GM21390 (cell line): ENCODE data around the gene TRPM3.

ENCODE experiments used
- ATAC-seq: cut with Tn5 transposase; IDR thresholded peaks from one replicate; pipeline ENCODE4 v1.9.1; 2021; ENCODE audit not compliant: unreplicated experiment

Gene TRPM3

DNA sequence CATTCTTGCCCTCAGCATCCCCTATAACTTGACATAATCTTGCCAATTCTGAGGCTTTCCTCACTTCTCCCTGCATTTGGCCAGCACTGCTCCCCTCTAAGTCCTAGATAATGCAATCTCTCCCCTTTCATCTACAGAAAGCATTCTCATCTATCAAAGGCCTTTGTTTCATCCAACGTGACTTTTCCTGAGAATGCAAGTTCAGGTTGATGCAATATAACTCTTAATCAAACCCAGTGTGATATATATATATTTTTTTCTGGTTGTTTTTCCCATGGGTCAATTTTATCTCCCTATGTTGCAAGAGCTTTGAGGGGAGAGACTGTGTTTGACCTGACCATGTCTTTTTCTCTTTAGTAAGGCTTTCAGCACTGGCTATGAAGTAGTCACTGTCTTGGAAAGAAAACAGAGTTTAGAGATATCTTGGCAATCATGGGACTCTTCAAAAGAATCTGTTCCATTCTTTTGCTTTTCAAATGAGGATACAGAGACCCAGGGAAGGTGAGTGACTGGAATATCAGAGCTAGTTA, 268.6 kb downstream of the TRPM3 start:
- no peak for ATAC-seq

DNA sequence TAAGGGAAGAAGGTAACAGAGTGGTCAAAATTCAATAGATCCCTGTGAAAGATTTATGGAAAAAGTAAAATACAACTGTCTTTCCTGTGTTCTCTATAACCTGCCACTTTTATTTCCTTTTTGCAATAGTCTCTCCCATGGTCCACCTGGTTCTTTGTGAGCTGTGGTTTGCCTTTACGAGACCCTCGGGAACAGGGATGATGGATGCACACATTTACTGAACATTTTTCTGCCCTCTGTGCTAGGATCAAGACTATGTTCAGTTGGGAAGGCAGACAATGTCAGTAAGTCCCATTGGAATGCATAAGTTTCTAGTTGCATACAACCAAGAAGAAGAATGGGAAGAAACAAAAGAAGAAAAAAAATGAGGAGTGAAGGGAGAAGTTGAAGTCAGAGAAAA, 281.2 kb downstream of the TRPM3 start:
- no peak for ATAC-seq

DNA sequence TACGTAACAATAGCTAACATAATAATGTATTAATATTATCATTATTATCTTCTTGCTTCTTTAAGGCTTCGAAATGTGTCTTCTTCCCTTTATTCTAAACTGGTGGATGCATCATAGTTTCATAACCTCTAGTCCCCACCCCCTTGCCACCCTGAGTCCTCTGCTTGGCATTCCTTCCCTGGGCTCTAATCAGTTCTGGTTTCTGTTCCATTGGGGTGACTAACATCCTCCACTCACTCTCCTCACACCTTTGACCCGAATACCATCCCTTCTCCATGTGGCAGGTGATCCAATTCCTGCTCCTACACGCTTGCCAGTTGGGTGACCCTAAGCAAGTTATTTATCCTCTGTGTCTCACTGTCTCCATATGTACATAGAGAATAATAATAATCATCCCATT, 286.1 kb downstream of the TRPM3 start:
- no peak for ATAC-seq

DNA sequence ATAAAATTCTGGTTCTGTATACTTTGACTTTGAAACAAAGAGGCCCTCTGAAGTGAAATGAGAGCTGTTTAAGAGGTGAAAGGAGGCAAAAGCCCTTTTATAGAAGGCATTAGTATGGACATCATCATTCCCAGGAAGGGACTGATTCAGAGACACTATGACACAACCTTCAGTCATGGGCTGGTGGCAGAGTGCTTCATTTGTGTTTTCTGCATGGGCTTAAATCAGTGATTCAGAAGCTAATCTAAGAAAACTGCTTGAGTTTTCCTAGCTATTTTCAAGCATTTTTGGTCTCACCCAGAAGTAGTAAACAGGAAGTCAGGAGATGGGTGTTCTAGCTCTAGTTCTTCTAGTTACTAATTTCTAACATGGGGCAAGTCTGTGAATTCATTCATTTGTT, 288.9 kb downstream of the TRPM3 start:
- no peak for ATAC-seq

DNA sequence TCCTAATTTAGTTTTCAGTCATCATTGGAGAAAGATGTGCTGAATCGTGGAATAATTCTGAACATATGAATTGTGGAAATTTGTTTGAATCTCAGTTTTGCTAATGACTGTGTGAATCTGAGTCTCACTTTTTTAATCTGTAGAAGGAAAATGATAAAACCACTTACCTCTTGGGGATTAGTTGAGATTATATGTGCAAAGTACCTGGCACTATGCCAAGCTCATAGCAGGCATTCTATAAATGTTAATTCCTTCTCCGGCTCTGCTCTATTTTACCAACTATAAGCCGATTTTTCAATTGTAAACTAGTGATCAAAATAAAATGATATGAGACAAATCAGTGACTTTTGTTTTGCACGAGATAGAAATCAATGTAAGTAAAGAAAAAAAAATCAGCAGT, 290.8 kb downstream of the TRPM3 start:
- no peak for ATAC-seq

DNA sequence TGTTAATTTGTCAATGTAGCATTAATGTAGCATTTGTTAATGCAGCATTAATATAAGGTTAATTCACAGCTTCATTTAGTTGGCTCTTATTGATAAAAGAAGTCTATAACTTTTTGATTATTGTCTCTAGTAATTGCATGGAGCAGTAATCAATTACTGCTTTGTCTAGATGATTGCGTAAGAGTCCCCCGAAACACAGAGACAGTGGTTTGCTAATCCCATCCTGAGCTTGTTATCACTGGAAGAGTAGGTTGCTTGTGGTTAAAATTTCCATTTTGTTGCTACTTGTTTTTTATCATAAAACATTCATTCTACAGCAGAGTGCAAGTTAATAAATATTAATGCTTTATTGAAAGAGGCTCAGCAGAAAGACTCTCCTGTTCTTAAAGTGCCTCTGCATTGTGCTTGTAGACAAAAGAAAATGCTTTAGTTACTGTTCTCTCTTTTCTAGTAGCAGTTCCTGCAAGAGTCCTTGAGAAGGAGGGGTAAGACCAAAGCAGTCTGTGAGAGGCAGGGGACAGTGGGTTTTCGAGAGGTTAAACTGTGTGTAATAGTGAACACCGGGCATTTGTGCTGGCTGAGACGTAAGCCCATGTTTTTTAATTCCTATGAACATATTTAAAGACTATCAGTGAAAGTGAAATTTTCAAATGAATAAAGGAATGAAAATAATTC, 291.7 kb downstream of the TRPM3 start:
- ATAC-seq = no peak

DNA sequence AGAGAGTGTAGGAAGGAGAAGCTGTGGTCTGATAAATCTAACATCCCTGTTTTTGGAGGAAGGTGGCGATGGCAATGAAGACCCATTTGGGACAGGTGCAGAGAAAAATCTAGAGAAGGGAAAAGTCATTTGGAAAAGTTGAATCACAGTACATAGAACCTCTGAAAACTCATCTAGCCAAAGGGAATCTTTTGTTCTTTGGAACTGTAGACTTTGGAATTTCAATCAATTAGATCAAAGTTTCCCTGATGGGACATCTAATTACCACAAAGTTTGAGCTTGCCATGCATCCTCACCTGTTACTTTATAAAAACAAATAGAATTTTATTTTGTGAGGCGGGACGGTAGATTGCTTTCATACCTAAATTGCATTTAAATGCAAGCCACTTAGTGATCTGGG, 294.9 kb downstream of the TRPM3 start:
- ATAC-seq = no peak

DNA sequence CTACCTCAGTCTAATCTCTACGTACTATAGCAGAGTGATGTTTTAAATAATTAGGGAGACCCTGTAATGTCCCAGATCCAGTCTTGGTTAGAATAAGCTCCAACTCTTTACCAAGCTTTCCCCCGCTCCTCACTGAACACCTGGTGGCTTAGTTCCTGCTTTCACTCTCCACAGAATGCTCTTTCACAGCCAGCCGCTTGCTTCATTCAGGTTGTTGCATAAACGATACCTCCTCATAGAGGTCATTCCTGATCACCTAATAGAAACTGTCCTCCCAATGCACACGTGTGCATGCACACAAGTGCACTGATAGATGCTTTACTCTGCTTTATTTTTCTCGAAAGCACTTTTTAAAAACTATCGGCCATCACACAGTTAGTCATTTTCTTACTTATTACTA, 298.1 kb downstream of the TRPM3 start:
- no peak for ATAC-seq

DNA sequence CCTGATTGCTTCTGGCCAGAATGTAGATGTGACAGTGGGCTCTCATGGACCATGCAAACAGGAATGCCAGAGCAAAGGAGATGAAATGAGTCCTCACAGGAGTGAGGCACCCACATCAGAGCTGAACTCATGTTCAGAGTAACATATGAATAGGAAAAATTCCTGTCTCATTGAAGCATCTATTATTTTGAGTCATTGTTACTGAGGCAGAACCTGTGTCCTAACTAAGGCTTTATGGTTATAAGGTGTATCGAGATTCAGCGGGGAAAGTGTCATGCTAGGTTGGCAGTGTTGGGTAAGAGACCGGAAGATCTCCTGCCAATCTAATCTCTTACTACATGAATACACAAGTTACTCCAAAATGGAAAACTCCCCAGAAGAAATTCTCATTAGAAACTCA, 304.1 kb downstream of the TRPM3 start:
- no peak for ATAC-seq

DNA sequence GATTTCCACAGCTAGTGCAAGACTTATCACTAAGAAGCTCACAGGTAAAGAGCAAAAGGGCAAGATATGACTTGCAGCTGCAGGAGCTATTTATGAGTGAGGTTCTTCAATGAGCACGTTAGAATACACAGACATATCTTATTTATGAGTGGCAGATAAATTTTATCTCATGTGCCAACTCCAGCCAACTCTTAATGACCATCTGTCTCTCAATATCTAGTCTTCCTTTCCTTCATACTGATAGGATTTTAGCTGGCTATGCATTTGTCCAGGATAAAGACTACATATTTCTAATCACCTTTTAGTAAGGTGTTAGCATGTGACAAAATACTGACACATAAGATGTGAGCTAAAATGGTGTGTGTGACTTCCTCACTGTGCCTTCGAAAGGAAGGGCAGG, 304.5 kb downstream of the TRPM3 start:
- ATAC-seq = no peak

DNA sequence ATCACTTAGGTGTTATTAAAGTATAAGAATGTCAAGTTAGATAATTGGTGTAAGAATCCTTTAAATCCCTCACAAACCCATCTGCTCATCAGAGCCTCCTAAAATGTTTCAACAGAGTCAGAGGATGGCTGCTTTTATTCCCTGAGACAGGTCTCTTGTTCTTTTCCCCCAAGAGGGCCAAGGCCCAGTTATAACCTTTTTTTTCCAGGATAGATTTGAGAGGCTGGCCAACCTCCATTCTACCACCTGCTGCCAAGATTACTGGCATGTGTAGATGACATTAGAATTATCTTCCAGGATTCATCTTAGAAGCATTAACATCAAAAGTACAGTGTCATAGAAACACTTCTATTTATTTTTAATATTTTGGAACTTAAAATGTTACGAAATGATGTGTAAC, 305.1 kb downstream of the TRPM3 start:
- no peak for ATAC-seq

DNA sequence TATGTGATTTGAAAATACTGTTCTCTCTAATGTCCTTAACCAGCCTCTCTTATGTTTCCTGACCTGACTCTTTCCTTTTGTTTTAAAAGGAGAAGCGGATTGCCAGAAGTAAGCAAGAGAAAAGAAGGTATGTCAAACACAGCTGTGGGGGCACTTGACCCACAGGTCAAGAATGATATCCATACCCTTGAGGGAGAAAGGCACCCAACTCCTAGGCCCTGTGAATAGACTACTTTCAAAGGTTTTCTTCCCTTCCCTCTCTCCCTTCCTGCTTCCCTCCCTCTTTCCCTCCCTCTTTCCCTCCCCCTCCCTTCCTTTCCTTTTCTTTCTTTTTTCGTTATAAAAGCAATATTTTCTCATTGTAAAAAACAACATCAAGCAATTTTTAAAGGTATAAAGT, 306.8 kb downstream of the TRPM3 start:
- ATAC-seq = no peak

DNA sequence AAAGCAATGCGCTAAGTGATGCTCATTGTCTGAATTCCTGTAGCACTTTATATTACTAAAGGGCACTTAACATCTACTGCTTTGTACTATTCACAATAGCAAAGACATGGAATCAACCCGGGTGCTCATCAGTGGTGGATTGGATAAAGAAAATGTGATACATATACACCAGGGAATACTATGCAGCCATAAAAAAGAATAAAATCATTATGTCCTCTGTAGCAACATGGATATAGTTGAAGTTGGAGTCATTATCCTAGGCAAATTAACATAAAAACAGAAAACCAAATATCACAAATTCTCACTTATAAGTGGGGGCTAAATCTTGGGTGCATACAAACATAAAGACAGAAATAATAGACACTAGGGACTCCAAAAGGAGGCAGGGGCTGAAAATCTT, 308.3 kb downstream of the TRPM3 start:
- no peak for ATAC-seq

DNA sequence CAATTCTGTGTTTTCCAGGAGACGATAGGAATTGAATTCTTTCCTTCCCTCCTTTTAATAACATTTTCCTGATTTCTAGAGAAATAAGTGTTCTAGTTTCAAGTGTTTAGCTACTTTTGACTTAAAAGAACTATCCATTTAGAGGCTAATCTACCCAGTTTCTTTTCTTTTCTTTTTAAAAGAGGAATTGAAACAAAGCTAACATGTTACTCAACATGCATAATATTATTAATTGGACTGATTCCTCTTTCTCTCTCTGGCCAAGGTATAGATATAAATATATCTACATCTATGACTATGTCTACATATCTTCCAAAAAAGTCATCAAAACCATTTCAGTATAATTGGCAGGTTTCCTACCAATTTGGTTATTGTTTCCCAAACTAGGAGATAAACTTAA, 309.8 kb downstream of the TRPM3 start:
- peak; percentile 79 for ATAC-seq

DNA sequence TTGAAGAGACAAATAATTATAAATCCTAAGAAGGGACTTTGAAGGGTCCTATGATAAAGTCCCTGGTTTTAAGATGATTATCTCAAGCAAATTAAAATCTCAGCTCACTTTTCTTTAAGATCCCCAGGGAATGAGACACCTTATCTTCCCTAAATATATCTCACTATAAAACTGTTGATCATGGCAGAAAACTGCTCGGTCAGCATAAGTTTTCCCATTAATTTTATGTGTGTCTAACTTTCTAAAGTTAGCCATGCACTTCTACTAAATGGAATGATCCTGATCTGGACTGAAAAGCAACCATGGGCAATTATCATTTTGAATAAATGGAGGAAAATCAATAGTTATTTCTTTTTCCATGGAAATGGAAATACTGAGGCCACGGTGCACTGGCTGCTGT, 314.5 kb downstream of the TRPM3 start:
- ATAC-seq = no peak

DNA sequence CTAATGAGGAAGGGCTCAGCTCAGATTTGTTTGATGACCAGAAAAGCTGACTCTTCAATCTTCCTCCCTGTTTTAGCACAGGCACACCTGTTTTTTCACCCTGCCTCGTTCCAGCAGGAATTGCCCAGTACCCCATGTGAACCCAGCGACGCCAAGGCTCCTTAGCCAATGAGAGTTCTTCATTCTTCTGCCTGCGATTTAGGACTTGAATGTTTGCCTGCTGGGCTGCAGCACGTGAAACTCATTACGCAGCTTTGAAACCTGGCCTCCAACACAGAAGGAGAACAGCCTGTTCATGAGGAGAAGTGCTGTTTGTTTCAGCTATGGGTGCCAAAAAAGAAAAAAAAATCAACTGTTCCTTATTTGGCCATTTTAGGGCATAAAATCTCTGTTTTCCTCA, 315.5 kb downstream of the TRPM3 start:
- no peak for ATAC-seq

DNA sequence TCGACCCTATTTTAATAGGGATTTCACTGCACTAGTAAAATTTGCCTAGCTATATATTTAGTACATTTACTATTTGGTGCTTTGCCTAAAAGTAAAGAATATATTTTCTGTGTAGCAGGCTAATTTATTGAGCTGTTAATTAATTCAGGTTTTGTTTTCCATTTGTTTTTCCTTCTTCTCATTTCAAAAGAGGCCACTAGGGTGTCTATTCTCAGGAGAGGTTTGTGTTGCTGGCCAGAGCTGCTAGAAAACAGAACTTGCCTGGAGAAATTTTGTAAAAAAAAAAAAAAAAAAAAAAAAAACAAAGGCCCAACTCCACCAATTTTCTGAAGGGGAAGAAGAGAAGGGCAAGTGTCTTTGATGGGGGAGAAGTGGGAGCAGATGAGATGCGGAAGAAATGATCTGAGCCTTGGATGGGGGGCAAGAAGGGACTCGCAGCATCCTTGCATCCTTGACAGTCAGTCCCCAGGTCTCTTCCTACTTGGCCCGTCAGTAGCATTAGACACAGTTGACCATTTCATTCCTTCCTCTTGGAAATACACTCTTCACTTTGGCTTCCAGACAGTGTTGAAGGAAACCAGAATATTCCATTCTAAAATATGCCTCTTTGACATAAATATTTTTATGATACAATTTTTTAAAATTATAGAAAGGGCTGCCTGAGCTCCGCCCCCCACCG, 318.5 kb downstream of the TRPM3 start:
- ATAC-seq = no peak

DNA sequence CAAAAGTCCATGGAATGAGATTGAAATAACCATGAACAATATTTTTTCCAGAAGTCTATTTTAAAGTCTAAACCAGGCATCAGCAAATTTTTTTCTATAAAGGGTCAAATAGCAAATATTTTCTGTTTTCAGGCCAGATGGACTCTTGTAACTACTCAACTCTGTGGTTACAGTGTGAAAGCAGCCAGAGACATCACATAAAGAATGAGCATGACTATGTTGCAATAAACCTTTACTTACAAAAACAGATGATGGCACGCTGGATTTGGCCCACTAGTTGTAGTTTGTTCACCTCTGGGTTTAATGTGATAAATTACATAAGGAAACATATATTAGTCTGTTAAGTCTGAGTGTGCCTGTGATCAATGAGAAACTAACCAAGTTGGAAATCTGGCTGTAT, 319.2 kb downstream of the TRPM3 start:
- no peak for ATAC-seq

DNA sequence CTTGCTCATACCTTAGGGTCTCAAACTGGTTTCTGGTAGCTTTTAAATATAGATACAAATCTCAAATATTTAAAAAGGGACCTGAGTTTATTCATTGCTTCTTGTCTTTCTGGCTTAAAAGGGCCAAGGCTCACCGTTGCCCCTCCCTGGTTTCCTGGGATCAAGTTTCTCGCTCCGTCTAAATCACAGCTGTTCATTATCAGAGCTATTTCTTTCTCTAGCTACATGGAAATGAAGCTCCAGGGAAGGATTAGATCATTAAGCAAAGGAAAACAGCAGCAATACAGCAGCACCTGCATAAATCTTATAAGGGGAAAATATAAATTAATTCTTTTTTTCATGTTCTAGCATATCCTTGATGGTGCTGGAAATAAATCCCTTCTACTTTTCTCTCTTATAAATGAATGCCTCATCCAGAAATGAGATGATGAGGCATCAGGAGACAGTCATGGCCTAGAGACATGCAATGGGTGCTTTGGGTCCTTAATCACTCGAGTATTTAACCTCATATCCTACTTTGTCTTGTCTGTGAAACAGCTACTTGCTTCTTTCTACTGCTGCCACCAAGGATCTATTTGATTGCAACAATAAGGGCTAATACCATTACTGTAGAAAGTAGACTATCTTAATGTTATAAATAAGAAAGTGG, 320.1 kb downstream of the TRPM3 start:
- no peak for ATAC-seq

DNA sequence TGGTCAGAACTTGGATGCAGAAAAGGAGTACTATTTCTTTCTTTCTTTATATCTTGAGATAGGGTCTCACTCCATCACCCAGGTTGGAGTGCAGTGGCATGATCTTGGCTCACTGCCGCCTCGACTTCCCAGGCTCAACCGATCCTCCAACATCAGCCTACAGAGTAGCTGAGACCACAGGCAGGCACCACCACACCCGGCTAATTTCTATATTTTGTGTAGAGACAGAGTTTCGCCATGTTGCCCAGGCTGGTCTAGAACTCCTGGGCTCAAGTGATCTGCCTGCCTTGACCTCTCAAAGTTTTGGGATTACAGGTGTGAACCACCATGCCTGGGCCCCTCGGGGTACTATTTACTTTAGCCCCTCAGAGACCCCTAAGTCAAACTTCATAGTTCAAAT, 323.4 kb downstream of the TRPM3 start:
- ATAC-seq = no peak

DNA sequence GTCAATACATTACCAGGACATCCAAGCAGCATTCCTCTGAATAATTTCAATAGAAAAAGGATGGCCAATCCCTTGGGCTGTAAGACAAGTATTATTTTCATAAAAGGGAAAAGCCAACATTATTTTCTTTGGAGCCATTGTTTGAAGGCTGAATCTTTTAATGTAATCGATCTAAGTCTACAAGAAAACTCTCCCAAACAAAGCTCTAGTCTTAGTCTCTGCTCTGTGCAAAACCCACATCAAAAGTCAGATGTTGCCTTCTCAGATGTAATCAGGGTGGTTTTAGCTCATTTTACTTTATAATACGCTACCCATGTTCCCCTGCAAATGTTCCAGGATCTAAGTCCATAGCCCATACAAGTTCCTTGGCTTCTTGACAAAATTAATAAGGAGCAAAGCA, 325.6 kb downstream of the TRPM3 start:
- ATAC-seq = no peak

DNA sequence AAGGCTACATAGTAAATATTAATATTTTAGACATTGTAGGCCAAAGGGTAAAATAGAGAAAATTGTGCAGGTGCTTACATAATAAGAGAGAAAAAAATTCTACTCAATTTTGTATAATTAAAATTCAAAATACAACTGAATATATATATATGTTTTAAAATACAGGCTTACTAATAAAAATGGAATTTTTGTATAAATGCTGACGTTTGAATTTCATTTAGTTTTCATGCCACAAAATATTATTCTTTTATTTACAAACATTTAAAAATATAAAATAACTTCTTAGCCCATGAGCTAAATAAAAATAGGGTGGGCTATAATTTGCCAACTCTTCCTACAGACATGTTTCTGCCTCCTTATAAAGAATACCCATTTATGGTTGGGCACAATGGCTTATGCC, 328.6 kb downstream of the TRPM3 start:
- ATAC-seq = no peak
